ENCODE data around the gene MXD4.

MXD4 gene

GRCh38 chr4:2245057-2245786, 16.7 kb downstream of the MXD4 start:
- Histone ChIP-seq H3K9ac (ENCODE audit: low read length) (no peak overlapping the region), H4K5ac (ENCODE audit: low read length) (no peak overlapping the region), H2AK5ac (ENCODE audit: low read length) (no peak overlapping the region), H2BK120ac (ENCODE audit: low read depth, low read length) (no peak overlapping the region), H3K4ac (ENCODE audit: low read depth, low read length) (no peak overlapping the region), H2BK5ac (ENCODE audit: low read length) (no peak overlapping the region), H3K18ac (ENCODE audit: low read length) (no peak overlapping the region), H4K8ac (ENCODE audit: low read depth, low read length) (no peak overlapping the region), H3K36me3 (ENCODE audit: control insufficient read depth, insufficient read depth, low read length) (no peaks in the 10 kb centered on the region), H3K27me3 (ENCODE audit: insufficient read depth, low read length, poor library complexity) (no peaks in the 10 kb centered on the region), H3K4me3 (ENCODE audit: low read length) (no peak overlapping the region), H3K56ac (ENCODE audit: low read length) (no peak overlapping the region), H3K27ac (ENCODE audit: low read depth, low read length) (no peak overlapping the region), H3K79me1 (ENCODE audit: low read length) (peaks cover 2% of the 10 kb centered on the region), H3K79me2 (ENCODE audit: control insufficient read depth, insufficient read depth, low read length) (peaks cover 14% of the 10 kb centered on the region), H2BK15ac (replicated peaks; ENCODE audit: low read depth) (no peak overlapping the region), H3K23ac (ENCODE audit: low read length) (no peak overlapping the region), H3K4me1 (ENCODE audit: control insufficient read depth, low read depth, low read length) (peaks cover 2% of the 10 kb centered on the region), H3K4me2 (ENCODE audit: low read length) (no peak overlapping the region)
- DNase-seq: peak; percentile 43
- WGBS (ENCODE audit: extremely low coverage, insufficient coverage, low lambda C conversion rate): no CpG with 5 or more reads among the region's 7 CpGs

- H3K79me2 ChIP-seq (ENCODE audit: control insufficient read depth, insufficient read depth, low read length): peaks cover 20% of the 10 kb centered on the region
- no peak overlapping the region for H2BK5ac ChIP-seq (ENCODE audit: low read length)
- H3K36me3 ChIP-seq (ENCODE audit: control insufficient read depth, insufficient read depth, low read length): no peaks in the 10 kb centered on the region
- H3K18ac ChIP-seq (ENCODE audit: low read length): no peak overlapping the region
- no peak overlapping the region for H3K4ac ChIP-seq (ENCODE audit: low read depth, low read length)
- H3K4me2 ChIP-seq (ENCODE audit: low read length): no peak overlapping the region
- H3K9ac ChIP-seq (ENCODE audit: low read length): no peak overlapping the region
- no peaks in the 10 kb centered on the region for H3K27me3 ChIP-seq (ENCODE audit: insufficient read depth, low read length, poor library complexity)
- H3K56ac ChIP-seq (ENCODE audit: low read length): no peak overlapping the region
- H4K5ac ChIP-seq (ENCODE audit: low read length): no peak overlapping the region
- H2BK15ac ChIP-seq (replicated peaks; ENCODE audit: low read depth): no peak overlapping the region
- H3K4me1 ChIP-seq (ENCODE audit: control insufficient read depth, low read depth, low read length): peaks cover 2% of the 10 kb centered on the region
- DNase-seq: peak; percentile 44
- no peak overlapping the region for H4K8ac ChIP-seq (ENCODE audit: low read depth, low read length)
- H2AK5ac ChIP-seq (ENCODE audit: low read length): no peak overlapping the region
- no peak overlapping the region for H3K4me3 ChIP-seq (ENCODE audit: low read length)
- no peak overlapping the region for H2BK120ac ChIP-seq (ENCODE audit: low read depth, low read length)
- H3K23ac ChIP-seq (ENCODE audit: low read length): no peak overlapping the region
- no CpG with 5 or more reads among the region's 5 CpGs for WGBS (ENCODE audit: extremely low coverage, insufficient coverage, low lambda C conversion rate)
- H3K79me1 ChIP-seq (ENCODE audit: low read length): peaks cover 4% of the 10 kb centered on the region
- no peak overlapping the region for H3K27ac ChIP-seq (ENCODE audit: low read depth, low read length)
Measured at GRCh38 chr4:2243681-2244380, 18.1 kb downstream of the MXD4 start.

GRCh38 chr4:2241410-2242353, 20.2 kb downstream of the MXD4 start, which contains the start of the genes HAUS3 and POLN:
TSS of gene HAUS3 (minus strand) at chr4:2242121. CDS start at chr4:2240946, 1,175 bp downstream.
TSS of gene POLN (minus strand) at chr4:2242121. CDS start at chr4:2229231, 12,890 bp downstream.
- Histone ChIP-seq H3K4me1 (ENCODE audit: control insufficient read depth, low read depth, low read length) (peaks cover 2% of the 10 kb centered on the region), H4K8ac (ENCODE audit: low read depth, low read length) (no peak within 1 kb of the TSS), H3K56ac (ENCODE audit: low read length) (peak within 1 kb of the TSS; percentile 86), H3K27ac (ENCODE audit: low read depth, low read length) (peak within 1 kb of the TSS; percentile 22), H3K18ac (ENCODE audit: low read length) (no peak within 1 kb of the TSS), H3K79me2 (ENCODE audit: control insufficient read depth, insufficient read depth, low read length) (peaks cover 24% of the 10 kb centered on the region), H2AK5ac (ENCODE audit: low read length) (no peak within 1 kb of the TSS), H3K4me3 (ENCODE audit: low read length) (peak within 1 kb of the TSS; percentile 56), H3K23ac (ENCODE audit: low read length) (no peak within 1 kb of the TSS), H4K5ac (ENCODE audit: low read length) (no peak within 1 kb of the TSS), H2BK5ac (ENCODE audit: low read length) (no peak within 1 kb of the TSS), H3K4ac (ENCODE audit: low read depth, low read length) (no peak within 1 kb of the TSS), H3K79me1 (ENCODE audit: low read length) (peaks cover 10% of the 10 kb centered on the region), H3K4me2 (ENCODE audit: low read length) (peak within 1 kb of the TSS; percentile 78), H2BK15ac (replicated peaks; ENCODE audit: low read depth) (no peak within 1 kb of the TSS), H3K9ac (ENCODE audit: low read length) (peak within 1 kb of the TSS; percentile 70), H2BK120ac (ENCODE audit: low read depth, low read length) (no peak within 1 kb of the TSS), H3K36me3 (ENCODE audit: control insufficient read depth, insufficient read depth, low read length) (no peaks in the 10 kb centered on the region), H3K27me3 (ENCODE audit: insufficient read depth, low read length, poor library complexity) (no peaks in the 10 kb centered on the region)
- DNase-seq: peak; percentile 98
- WGBS (ENCODE audit: extremely low coverage, insufficient coverage, low lambda C conversion rate): no CpG with 5 or more reads among the region's 88 CpGs

- DNase-seq: no peak
- Histone ChIP-seq H2BK15ac (replicated peaks; ENCODE audit: low read depth) (no peak overlapping the region), H3K9ac (ENCODE audit: low read length) (peak overlapping the region; percentile 70), H3K23ac (ENCODE audit: low read length) (no peak overlapping the region), H2AK5ac (ENCODE audit: low read length) (no peak overlapping the region), H3K36me3 (ENCODE audit: control insufficient read depth, insufficient read depth, low read length) (no peaks in the 10 kb centered on the region), H3K27me3 (ENCODE audit: insufficient read depth, low read length, poor library complexity) (no peaks in the 10 kb centered on the region), H3K79me1 (ENCODE audit: low read length) (peaks cover 10% of the 10 kb centered on the region), H4K8ac (ENCODE audit: low read depth, low read length) (no peak overlapping the region), H3K4ac (ENCODE audit: low read depth, low read length) (no peak overlapping the region), H3K27ac (ENCODE audit: low read depth, low read length) (no peak overlapping the region), H4K5ac (ENCODE audit: low read length) (no peak overlapping the region), H3K4me3 (ENCODE audit: low read length) (peak overlapping the region; percentile 56), H2BK120ac (ENCODE audit: low read depth, low read length) (no peak overlapping the region), H3K79me2 (ENCODE audit: control insufficient read depth, insufficient read depth, low read length) (peaks cover 24% of the 10 kb centered on the region), H2BK5ac (ENCODE audit: low read length) (no peak overlapping the region), H3K4me2 (ENCODE audit: low read length) (peak overlapping the region; percentile 78), H3K56ac (ENCODE audit: low read length) (peak overlapping the region; percentile 86), H3K18ac (ENCODE audit: low read length) (no peak overlapping the region), H3K4me1 (ENCODE audit: control insufficient read depth, low read depth, low read length) (peaks cover 2% of the 10 kb centered on the region)
- WGBS (ENCODE audit: extremely low coverage, insufficient coverage, low lambda C conversion rate): no CpG with 5 or more reads among the region's 7 CpGs
Measured at GRCh38 chr4:2241003-2241402, 20.9 kb downstream of the MXD4 start.

GRCh38 chr4:2236944-2237666, 24.8 kb downstream of the MXD4 start:
- H3K56ac ChIP-seq (ENCODE audit: low read length): no peak overlapping the region
- H3K23ac ChIP-seq (ENCODE audit: low read length): no peak overlapping the region
- WGBS (ENCODE audit: extremely low coverage, insufficient coverage, low lambda C conversion rate): no CpG with 5 or more reads among the region's 3 CpGs
- no peak overlapping the region for H3K27ac ChIP-seq (ENCODE audit: low read depth, low read length)
- no peaks in the 10 kb centered on the region for H3K27me3 ChIP-seq (ENCODE audit: insufficient read depth, low read length, poor library complexity)
- no peak overlapping the region for H2BK15ac ChIP-seq (replicated peaks; ENCODE audit: low read depth)
- peaks cover 2% of the 10 kb centered on the region for H3K36me3 ChIP-seq (ENCODE audit: control insufficient read depth, insufficient read depth, low read length)
- H2AK5ac ChIP-seq (ENCODE audit: low read length): no peak overlapping the region
- H3K9ac ChIP-seq (ENCODE audit: low read length): no peak overlapping the region
- H4K8ac ChIP-seq (ENCODE audit: low read depth, low read length): no peak overlapping the region
- H2BK120ac ChIP-seq (ENCODE audit: low read depth, low read length): no peak overlapping the region
- DNase-seq: no peak
- H3K4me2 ChIP-seq (ENCODE audit: low read length): no peak overlapping the region
- no peak overlapping the region for H3K4ac ChIP-seq (ENCODE audit: low read depth, low read length)
- no peak overlapping the region for H3K4me3 ChIP-seq (ENCODE audit: low read length)
- peaks cover 13% of the 10 kb centered on the region for H3K79me1 ChIP-seq (ENCODE audit: low read length)
- H3K18ac ChIP-seq (ENCODE audit: low read length): no peak overlapping the region
- H3K4me1 ChIP-seq (ENCODE audit: control insufficient read depth, low read depth, low read length): peaks cover 2% of the 10 kb centered on the region
- H4K5ac ChIP-seq (ENCODE audit: low read length): no peak overlapping the region
- H3K79me2 ChIP-seq (ENCODE audit: control insufficient read depth, insufficient read depth, low read length): peaks cover 24% of the 10 kb centered on the region
- H2BK5ac ChIP-seq (ENCODE audit: low read length): no peak overlapping the region

Data from mesendoderm (in vitro differentiated cells).